NT2/D1 (cell line): Measurements from ENCODE around the gene WDHD1.

Experiments
- YY1 ChIP-seq: IDR thresholded peaks from 2 replicates; pipeline ENCODE4 v1.6.1; 2011; ENCODE audit not compliant: insufficient read length, insufficient read depth
- ZNF274 ChIP-seq: IDR thresholded peaks from 2 replicates; pipeline ENCODE4 v1.6.1; 2011; ENCODE audit warnings: mild to moderate bottlenecking, low read depth, low read length

DNA sequence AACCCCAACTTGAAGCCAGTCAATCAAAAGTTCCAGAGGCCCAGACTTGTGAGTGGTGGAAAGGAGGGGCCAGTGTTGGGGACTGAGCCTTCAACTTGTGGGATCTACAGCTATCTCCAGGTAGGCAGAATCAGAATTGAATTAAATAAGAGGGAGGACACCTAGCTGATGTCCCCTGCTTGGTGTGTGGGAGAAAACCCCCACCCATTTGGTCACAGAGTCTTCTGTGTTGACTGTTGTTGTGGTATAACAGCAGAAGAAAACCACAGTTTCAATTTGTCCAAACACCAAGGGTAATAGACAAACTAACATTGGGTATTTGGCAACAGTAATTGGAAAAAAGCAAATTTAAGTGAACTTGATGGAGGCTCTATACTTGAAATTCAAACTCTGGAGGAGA lies 120.8 kb downstream of the WDHD1 start:
- TF ChIP-seq YY1 (no peak), ZNF274 (no peak)
